ENCODE measurements around the gene IPCEF1.
"Not testable (repeated sequence)": the region's sequence is repeated elsewhere in the genome, so short reads cannot be mapped to it uniquely, and the experiment has no call there.

The IPCEF1 gene

DNA sequence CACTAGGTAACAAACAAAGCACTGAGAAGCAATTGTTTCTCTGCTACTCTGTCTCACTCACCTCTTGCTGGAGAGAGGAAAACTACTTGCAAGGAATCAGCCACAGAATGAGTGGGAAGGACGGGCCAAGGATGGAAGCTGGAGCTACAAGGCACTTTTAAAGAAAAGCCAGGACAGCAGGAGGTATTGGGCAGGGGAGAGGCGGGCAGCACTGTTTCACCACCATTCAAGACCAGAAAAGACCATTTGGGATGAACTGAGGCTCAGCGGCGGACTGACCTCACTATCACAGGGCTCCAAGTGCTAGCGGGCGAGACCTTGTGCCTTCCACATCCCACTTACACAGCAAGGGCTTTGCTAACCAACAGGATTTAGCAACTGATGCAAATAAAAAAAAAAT, 137.4 kb downstream of the IPCEF1 start:
- no peak for DNase-seq (ENCODE audit: low read depth)

DNA sequence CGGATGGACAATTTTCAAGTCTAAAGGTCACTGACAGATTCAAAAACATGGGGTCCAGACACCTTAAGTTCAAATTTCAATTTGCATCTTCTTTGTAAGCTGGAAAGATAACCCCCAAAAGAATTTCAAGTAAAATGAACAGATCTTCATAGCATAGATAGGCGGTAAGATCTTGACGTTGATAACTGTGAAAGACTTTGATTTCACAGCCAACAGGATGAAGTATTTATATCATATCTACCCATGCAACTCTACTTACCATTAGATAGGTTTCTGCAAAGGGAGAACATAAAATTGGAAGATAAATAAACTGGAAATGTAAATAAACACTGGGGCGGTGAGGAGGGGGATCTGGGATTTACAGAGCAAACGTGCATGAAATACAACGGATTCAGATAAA, 137.8 kb downstream of the IPCEF1 start:
- DNase-seq (ENCODE audit: low read depth) = no peak

DNA sequence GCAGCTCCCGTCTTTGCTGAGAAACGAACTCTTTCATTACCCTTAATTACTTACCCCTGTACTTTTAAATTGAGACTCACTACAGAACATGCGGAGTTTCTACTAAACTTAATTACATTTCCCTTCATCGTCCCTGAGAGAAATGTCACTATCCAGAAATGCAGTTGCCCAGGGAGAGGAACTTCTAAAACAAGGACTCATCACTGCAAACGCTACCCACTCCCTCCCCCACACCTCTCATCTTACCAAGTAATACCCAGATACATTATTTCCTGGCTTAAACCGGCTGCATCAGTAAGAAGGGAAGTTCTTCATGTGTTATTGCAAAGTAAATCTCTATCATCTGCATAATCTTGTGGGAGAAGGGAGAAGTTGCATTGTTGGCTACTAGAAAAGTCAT, 138.3 kb downstream of the IPCEF1 start:
- DNase-seq (ENCODE audit: low read depth) = no peak

DNA sequence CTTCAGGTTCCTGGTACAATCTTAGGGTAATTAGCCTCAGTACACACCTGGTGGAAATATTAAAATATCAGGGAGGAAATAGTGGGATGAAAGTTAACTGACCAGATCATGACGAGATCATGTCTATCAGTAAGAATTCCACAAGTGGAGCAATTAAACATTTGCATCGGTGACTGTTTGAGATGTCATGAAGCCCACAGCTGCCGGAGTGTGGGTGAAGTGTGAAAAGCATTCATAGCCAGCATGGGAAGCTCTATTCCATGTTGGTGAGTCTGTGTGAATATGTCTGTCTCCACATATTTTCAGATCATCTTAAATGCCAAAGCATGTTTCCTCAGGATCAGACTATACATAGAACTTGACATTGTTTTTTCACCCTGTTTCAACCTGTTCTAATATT, 142.8 kb downstream of the IPCEF1 start:
- DNase-seq (ENCODE audit: low read depth) = no peak

DNA sequence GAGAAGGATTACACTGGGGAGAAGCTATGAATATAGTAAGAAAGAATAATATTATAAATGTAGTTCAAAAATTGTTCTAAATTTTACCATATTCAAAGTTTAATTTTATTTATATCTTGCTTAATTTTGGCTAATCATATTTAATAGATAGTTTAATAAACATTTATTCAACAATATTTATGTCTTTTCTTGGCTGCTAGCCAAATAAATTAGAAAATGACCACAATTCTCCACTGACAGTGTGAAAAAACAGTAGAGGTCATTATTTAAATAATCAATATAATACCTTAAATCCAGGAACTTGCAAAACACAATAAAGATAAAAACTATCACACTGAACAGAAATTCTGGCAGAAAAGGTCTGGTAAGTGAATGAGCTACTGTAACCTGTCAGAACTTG, 145.9 kb downstream of the IPCEF1 start:
- no peak for DNase-seq (ENCODE audit: low read depth)

DNA sequence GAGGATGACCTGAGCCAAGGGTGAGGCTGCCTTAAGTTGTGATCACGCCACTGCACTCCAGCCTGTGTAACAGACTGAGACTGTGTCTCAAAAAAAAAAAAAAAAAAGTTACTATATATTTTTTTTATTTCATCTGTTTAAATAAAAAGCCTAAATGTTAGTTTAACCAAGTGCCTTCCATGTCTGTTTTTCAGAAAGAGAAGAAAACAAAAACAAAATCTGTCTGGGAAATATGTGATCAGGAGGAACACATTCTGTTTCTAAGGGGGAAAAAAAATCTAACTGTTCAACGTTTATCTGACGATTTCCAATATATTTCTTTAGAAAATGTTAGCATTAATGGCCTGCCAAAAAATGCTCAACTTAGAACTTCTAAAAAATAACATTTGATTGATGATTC, 147.0 kb downstream of the IPCEF1 start:
- no peak for DNase-seq (ENCODE audit: low read depth)

DNA sequence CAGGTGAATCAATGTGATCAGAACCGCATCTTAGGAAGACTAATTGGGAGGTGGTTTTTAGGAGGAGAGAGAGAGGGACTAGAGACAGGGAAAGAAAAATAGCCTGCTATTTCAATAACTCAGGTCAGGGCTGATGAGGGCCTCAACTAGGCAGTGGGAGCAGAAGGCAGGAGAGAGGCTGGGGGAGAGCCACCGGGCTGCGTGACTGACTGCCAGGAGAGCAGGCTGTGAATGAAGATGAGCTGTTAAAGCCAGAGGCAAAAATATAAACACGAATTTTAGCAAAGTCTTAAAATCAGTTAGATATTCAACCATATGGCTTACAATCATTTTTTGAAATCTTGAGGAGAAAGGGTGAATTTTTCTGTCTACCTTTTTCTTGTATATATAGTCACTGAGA, 149.6 kb downstream of the IPCEF1 start:
- DNase-seq (ENCODE audit: low read depth) = no peak

DNA sequence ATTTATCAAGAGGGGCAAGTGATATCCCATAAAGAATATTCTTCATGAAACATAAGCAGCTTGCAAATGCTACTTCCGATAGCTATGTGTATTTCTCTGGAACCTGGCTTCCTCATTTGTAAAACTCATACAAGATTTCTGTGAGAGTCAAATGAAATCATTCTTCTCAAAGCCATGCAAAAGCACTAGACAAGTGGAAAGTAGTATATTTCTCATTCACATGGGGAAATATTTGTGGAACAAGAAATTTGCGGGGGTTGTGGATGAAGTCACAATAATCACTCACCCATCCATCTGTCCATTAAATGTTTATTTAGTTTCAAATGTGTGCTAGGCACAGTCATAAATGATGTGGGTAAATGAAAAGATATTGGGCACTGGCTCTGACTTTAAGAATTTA, 150.5 kb downstream of the IPCEF1 start:
- no peak for DNase-seq (ENCODE audit: low read depth)

DNA sequence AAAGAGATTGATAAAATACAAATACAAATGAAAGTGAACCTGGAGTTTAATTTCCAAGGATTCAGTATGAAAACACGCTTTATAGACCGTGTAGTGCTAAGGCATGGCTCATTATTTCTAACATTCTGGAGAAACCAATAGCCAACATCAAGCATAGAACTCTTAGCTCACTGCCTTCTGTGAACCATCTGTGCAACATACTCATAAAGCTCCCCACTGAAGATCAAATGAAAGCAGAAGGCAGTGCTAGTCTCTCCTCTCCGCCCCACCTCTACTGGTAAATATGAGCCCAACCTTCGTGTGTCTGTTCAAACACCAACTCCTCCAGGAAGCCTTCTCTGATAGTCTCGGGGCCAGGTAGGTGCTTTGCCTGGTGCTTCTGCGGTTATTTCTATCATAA, 153.6 kb downstream of the IPCEF1 start:
- no peak for DNase-seq (ENCODE audit: low read depth)

DNA sequence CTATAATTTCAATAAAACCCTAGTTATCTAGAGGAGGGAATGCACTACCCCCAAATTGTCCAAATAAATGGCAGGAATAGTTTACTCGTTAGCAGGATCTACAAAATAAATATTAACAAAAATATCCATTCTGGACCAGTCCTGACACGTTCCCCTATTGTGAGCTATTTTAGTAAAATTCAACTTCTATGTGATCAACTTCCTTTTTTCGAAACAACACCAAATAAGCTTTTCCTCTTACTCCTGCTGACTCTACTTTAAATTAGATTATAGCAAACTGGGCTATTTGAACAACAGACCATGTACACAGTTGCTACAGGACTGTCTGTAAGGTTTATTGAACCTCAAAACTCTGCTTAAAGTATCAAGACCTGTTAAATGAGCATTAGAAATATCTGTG, 154.3 kb downstream of the IPCEF1 start:
- no peak for DNase-seq (ENCODE audit: low read depth)

DNA sequence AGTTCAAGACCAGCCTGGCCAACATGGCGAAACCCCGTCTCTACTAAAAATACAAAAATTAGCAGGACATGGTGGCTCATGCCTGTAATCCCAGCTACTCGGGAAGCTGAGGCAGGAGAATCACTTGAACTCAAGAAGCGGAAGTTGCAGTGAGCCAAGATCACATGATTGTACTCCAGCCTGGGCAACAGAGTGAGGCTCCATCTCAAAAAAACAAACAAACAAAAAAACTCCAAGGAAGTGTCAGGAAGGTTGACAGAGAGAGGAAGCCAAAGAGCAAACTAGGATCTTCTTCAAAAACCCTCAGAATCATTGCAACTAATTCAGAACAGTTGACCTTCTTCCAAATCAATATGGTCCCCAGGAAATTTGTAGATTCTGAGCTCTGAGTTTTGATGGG, 154.9 kb downstream of the IPCEF1 start:
- DNase-seq (ENCODE audit: low read depth) = not testable (repeated sequence)

DNA sequence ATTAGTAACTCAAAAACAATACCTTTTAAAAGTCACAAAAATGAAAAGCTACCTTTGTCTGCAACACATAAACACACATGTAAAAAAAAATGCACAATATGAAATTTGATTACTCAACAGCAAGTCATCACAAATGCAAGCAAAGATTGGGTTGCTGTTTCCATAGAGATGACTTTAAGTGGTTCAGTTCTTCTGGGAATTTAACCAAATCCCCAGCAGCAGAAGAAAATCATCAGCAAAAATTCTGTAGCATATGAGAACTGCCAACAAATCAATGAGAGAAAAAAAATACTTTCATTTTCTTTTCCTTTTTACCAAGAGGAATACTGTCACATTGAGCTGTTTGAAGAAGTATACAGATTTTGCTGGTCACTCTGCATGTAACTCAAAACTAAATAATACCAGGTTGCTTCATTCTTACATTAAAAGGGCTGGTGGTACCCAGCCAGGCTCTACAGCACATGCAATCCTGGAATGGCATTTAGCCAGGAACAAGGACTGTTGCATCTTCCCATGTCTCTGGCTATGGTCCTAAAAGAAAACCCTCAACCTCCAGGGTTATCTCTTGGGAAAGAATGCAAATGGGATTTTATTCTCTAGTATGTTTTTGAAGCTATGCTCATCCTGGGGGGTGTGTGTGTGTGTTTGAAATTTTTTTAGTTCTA, 159.3 kb downstream of the IPCEF1 start:
- DNase-seq (ENCODE audit: low read depth) = peak; percentile 13

DNA sequence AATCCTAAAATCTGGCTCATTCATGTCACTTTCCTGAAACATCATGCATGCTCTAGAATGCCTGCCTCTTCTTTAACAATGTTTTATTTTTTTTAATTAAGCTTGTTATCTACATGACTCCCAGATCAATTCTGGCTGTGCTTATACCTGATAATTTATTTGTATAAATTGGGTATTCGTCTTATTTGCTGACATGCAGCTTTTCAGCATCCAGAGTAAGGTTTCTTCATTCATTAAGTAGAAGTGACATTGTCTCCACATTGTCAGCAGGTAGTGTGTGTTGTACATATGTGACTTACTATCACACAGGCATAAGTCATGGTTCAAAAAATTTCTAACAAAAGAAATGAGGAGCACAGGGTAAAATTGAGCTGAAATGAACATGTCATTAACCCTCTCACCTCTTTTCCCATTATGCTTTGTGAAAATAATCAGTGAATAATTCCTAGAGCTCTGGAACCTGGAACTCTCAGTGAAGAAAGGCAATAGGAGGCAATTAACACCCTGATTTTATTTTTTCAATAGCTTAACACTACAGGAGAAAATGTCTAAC, 160.2 kb downstream of the IPCEF1 start:
- DNase-seq (ENCODE audit: low read depth) = no peak

DNA sequence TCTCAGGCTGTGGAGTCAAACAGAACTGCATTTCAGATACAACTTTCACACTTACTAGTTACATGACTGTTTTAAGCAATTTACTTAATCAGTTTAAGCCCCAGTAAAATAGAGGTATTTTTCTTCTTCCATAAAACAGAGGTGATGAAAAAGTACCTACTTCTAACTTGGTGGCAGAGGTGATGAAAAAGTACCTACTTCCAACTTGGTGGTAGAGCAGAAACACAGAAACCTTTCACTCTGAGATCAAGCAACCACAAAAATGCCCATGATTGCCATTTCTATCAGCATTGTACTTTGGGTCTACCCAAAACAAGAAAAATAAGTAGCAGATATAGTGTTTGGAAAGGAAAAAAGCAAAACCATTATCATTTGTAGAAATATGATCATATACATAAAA, 168.9 kb downstream of the IPCEF1 start:
- DNase-seq (ENCODE audit: low read depth) = no peak

DNA sequence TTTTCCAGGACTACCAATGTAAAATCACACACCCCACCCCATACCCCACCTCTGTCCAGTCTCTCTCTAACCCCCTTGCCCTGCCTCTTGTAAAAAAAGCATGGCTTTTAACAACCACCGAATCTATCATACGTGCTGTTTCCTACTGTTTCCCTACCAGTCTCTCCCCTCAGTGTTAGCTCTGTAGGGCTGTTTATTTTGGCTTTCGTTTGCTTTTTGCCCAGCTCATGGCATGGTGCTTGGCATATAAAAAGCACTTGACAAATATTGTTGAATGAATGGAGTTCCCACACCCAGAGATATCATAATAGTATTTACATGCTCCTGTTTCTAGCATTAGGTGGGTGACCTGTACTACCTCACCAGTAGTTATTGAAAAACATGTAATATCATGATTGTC, 169.4 kb downstream of the IPCEF1 start:
- no peak for DNase-seq (ENCODE audit: low read depth)

DNA sequence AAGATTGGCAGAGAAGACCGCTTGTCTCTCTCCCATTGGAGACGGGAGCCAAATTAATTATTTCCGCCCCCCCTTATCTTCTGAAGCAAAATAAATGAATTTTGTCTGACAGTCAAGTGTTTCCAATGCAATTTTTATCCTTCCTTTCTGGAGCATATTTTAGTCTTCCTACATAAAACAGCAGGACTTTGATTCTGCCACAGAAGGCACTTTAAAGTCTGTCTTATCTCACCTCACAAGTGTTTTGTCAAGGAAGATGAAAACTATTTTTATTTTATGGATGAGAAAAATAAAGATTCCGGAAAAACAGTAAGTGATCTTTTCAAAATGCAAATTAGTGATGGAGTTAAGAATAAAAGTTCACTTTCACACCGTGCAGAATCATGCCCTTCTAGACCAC, 177.2 kb downstream of the IPCEF1 start:
- DNase-seq (ENCODE audit: low read depth) = no peak

DNA sequence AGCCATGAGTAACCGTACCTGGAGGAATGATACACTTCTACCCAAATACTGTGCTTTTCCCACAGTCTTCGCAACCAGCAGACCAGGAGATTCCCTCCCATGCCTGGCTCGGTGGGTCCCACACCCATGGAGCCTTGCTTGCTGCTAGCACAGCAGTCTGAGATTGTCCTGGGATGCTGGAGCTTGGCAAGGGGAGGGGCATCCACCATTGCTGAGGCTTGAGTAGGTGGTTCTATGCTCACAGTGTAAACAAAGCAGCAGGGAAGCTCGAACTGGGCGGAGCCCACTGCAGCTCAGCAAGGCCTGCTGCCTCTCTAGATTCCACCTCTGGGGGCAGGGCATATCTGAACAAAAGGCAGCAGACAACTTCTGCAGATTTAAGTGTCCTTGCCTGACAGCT, 184.2 kb downstream of the IPCEF1 start:
- not testable (repeated sequence) for DNase-seq (ENCODE audit: low read depth)

DNA sequence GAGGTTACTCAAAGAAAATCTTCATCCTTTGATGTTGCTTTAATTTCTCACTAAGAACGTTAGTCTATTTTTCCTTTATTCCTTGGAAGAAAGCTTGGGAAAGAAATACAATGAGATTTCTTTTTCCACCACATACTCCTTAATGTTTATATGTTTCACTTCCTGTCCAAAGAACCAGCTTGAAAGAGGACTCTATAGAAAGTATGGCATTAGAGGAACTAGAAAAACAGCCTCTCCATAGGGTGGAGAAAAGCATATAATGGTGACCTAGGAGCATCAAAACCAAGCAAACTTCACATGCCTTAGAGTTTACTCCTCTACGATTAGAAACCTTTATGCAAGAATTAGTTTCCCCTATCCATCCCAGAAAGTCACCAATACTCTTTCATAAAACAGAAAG, 186.5 kb downstream of the IPCEF1 start:
- DNase-seq (ENCODE audit: low read depth) = no peak

DNA sequence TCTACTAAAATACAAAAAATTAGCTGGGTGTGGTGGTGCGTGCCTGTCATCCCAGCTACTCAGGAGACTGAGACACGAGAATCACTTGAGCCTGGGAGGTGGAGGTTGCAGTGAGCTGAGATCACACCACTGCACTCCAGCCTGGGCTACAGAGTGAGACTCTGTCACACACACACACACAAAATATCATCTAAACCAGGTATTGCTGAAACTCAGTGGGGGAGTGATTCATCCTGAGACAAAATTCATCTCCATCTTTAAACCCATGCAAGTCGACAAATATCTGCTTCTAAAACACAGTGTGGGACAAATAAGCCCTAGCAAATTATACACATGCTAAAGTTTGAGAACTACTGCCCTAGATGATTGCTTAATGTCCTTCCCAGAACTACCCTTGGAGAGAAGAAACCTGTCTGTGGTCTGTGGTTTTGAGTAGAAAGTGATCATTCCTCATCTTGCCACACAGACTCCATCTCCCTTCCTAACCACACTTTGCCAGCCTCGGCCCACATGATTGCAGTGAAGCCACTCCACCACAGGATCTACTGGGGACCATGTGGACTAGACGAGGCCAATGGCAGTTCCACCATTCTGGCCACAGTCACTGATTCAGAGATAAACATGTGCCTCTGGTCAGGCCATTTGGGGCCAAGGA, 187.3 kb downstream of the IPCEF1 start:
- DNase-seq (ENCODE audit: low read depth) = no peak

DNA sequence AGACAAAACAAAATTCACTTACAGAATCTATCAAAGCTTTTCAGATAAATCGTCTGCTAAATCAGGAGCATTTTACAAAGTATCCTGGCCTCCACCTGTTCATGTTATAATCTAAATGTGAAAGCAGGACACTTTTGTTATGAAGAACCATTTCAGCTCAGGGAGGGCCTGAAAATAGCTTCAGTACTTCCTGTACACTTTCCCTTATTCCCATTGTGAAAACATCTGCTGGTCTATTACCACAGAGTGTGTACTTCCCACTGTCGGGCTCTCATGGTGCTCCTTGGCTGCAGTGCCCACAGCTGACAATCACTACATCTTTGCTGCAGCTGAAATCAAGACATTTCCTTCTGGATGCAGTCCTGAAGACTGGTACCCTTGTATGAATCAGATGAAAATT, 189.5 kb downstream of the IPCEF1 start:
- DNase-seq (ENCODE audit: low read depth) = no peak

DNA sequence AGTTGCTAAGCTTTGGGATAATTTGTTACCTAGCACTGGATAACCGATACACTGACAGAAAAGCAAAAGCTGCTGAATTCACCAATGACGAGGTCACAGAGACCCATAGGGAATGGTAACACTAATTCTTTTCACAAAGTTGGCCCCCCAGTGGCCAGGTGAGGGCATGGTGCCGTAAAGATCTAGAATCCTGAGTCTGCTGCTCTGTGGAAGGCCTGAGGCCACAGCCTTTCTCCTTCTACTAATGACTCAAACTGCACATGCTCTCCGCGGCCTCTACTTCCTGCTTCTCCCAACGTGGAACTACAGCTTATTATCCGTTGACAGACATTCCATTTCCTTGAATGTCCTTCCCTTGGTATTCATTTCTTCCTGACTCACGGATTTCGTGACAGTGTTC, 190.5 kb downstream of the IPCEF1 start:
- DNase-seq (ENCODE audit: low read depth) = no peak

DNA sequence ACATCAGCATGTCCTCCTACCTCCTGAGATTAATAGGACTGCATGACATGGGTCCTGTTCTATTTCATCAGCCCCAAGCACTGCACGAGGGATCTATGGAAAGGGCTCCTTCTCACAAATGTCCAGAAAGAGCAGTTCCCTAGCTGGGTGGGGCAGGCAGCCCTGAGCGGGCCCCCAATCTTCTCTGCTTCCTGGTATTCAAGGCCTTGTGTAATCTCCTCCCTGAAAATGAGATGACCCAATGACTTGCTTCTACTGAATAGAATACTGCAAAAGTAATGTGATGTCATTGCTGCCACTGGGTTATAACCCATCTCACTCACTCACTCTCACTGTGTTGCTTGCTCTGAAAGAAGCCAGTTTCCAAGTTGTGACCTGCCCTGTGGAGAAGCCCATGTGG, 191.1 kb downstream of the IPCEF1 start:
- no peak for DNase-seq (ENCODE audit: low read depth)

DNA sequence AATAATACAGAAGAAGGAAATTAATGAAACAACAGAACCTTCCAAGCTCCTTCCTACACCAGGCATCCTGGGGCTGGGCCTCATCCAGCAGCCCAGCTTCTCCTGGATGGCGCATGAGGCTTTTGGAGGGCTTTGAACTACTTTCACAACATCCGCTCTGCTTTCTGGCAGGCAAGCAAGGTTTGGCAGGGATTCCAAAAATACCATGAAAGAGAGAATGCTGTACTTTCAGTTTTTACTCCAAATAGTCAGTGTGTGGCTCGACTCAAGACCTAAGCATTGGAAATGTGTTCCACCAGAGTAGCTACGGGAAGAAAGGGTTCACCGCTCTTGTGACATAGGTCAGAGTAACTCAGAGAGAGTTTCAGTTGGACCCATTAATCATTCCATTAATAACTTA, 192.2 kb downstream of the IPCEF1 start:
- DNase-seq (ENCODE audit: low read depth) = peak; percentile 31

DNA sequence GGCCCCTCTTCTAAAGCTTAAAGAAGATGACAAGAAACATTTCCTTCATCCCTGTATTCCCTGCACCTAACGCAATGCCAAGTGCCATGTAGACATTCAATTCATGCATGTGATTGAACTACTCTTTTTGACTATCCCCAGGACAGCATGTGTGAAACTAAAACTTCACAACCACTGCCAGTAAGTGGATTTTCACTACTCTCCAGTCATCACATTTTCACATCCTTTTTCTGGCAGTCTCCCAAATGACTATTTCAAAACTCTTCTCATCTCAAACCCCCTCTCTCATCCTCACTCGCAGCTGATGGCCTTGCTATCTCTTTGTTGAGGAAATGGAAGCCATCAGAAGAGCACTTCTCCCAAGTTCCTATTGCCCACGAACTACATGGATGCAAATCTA, 194.9 kb downstream of the IPCEF1 start:
- DNase-seq (ENCODE audit: low read depth) = no peak

Measured in EH (cell line).